Stimulated activated CD4-positive, alpha-beta T cell treated with anti-CD3 and anti-CD28 coated beads, Interleukin-4, amount 100 ng/mL, for 48 hours (primary cell): ENCODE data around the gene S100A2.

Experiments
- DNase-seq, 2 donors: peaks; one replicate each; pipeline ENCODE4 v3.0.0-alpha.2; 2020; ENCODE audit warnings: low read depth in 2 of 2

S100A2 gene

GRCh38 chr1:153545067-153546055, 20.3 kb downstream of the S100A2 start, which contains the start of gene S100A4:
Gene S100A4, minus strand, starts transcription at chr1:153545806. Its CDS starts 1,012 bp downstream, at chr1:153544794.
- peak; percentile 86 to 93 for DNase-seq

GRCh38 chr1:153544453-153545066, 21.1 kb downstream of the S100A2 start:
- no peak for DNase-seq

GRCh38 chr1:153543736-153544135, 21.9 kb downstream of the S100A2 start:
- DNase-seq = no peak

GRCh38 chr1:153542956-153543711, 22.5 kb downstream of the S100A2 start:
- DNase-seq = no peak

GRCh38 chr1:153541641-153542590, 23.7 kb downstream of the S100A2 start:
- no peak for DNase-seq

- DNase-seq = no peak
These were observed 25.0 kb downstream of the S100A2 start, which contains the start of gene S100A5 for GRCh38 chr1:153540394-153541361. Gene S100A5, minus strand, starts transcription at chr1:153540934. Its CDS starts 743 bp downstream, at chr1:153540191.

- no peak for DNase-seq
These were observed 26.1 kb downstream of the S100A2 start for GRCh38 chr1:153539395-153540093.

GRCh38 chr1:153538315-153538821, 27.3 kb downstream of the S100A2 start:
- no peak for DNase-seq

GRCh38 chr1:153537376-153537730, 28.3 kb downstream of the S100A2 start:
- no peak for DNase-seq

GRCh38 chr1:153536671-153537375, 28.8 kb downstream of the S100A2 start:
- no peak for DNase-seq

GRCh38 chr1:153536012-153536670, 29.5 kb downstream of the S100A2 start:
- peak; percentile 63 to 78 for DNase-seq

GRCh38 chr1:153535242-153536011, 30.2 kb downstream of the S100A2 start, which contains the start of gene S100A6:
Gene S100A6, minus strand, starts transcription at chr1:153535991. Its CDS starts 652 bp downstream, at chr1:153535339.
- peak in 1 of 2 donors; percentile 37 for DNase-seq

GRCh38 chr1:153534925-153535241, 30.8 kb downstream of the S100A2 start:
- no peak for DNase-seq

GRCh38 chr1:153534226-153534924, 31.3 kb downstream of the S100A2 start:
- no peak for DNase-seq

- DNase-seq = no peak
These were observed 31.9 kb downstream of the S100A2 start for GRCh38 chr1:153533689-153534201.
